AG04449 (cell line): Measurements from ENCODE around the gene ADGRE2.
A peak's percentile ranks its signal among the peaks of the same experiment; 100 is the strongest.
"Not testable (repeated sequence)": the region's sequence is repeated elsewhere in the genome, so short reads cannot be mapped to it uniquely, and the experiment has no call there.

ENCODE experiments used
- CTCF ChIA-PET: fragments of 350-600 bp; formaldehyde crosslinking; extraction: SDS; loops from one replicate; lab custom pipeline; 2021; ENCODE audit warnings: antibody characterized with exemption; lab: Yijun Ruan, JAX
- POLR2A ChIA-PET: fragments of 400-600, 350-600 bp; formaldehyde crosslinking; extraction: SDS; loops from one replicate; lab custom pipeline; 2020; ENCODE audit warnings: antibody characterized with exemption, inconsistent platforms; lab: Yijun Ruan, JAX
- DNase-seq: peaks from one replicate; pipeline ENCODE4 v3.0.0-alpha.2; 2010; ENCODE audit warnings: low read depth, low spot score
- H3K4me3 ChIP-seq: 2 replicates; pipeline ENCODE4 v1.5.1; 2011; ENCODE audit warnings: low read depth, mild to moderate bottlenecking, control low read depth, low read length
- TF ChIP-seq, protein P1 (sequence below): IDR thresholded peaks from one replicate; pipeline ENCODE4 v1.5.1; 2011; ENCODE audit warnings: mild to moderate bottlenecking, moderate library complexity, low read length, control low read depth, inconsistent platforms; ENCODE audit not compliant: insufficient read depth; ENCODE audit errors: missing control alignments

ADGRE2 gene

DNA sequence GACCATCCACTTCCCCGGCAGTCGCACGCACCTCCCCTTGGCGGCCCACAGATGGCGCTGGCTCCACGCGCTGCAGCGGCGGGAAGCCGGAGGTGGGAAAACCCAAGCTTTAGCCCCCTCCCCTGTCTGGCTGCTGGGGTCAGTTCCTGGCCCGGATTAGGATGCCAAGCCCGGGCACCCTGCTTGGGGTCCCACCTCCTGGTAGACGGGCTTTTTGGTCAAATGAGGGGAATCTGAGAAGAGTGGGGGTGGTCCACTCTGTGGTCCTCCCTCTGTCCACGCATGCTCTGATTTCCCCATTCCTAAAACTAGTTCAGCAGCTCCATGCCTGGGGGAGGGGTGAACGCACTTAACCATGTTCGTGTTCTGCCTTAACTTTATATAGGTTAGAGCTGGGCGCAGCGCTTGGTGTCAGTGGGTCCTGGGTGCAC, 8.1 kb upstream of the ADGRE2 start:
- ChIA-PET CTCF (interaction anchor here (0.9 to 1.4 kb wide), 2 partner anchors 16 to 104 kb away, joined by 3 read pairs; no protein-coding TSS in a partner anchor), POLR2A (no interaction called here)
- no peak for DNase-seq
- no peak overlapping the region for H3K4me3 ChIP-seq
- TF ChIP-seq, protein P1, sequence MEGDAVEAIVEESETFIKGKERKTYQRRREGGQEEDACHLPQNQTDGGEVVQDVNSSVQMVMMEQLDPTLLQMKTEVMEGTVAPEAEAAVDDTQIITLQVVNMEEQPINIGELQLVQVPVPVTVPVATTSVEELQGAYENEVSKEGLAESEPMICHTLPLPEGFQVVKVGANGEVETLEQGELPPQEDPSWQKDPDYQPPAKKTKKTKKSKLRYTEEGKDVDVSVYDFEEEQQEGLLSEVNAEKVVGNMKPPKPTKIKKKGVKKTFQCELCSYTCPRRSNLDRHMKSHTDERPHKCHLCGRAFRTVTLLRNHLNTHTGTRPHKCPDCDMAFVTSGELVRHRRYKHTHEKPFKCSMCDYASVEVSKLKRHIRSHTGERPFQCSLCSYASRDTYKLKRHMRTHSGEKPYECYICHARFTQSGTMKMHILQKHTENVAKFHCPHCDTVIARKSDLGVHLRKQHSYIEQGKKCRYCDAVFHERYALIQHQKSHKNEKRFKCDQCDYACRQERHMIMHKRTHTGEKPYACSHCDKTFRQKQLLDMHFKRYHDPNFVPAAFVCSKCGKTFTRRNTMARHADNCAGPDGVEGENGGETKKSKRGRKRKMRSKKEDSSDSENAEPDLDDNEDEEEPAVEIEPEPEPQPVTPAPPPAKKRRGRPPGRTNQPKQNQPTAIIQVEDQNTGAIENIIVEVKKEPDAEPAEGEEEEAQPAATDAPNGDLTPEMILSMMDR: peak; percentile 67

DNA sequence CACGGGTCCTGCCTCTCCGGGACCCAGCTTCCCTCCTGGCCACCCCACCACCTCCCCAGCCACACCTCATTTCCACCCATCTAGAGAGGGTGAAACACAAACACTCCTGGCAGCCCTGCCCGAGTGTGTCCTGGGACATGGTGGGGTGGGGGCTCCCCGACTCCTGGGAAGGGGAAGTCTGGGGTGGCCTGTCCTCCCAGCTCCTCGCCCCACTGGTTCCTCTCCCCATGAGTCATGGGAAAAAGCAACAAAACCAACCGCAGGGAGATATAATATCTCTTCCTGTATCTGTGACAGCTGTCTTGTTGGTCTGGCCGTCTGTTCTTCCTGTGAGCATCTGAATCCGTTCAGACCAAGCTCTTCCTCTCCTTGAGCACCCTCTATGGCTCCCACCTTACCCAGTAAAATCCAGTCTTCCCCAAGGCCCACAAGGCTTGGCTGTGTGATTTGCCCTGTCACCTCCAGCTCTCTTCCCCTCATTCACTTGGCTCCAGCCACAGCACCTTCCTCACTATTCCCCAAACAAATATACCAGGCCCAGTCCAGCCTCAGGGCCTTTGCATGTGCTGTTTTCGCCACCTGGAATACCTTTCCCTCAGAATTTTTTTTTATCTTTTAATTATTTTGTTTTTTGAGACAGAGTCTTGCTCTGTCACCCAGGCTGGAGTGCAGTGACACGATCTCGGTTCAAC, 6.9 kb upstream of the ADGRE2 start:
- DNase-seq, CTCF ChIA-PET, POLR2A ChIA-PET, H3K4me3 ChIP-seq: not testable (repeated sequence)

- DNase-seq, H3K4me3 ChIP-seq, POLR2A ChIA-PET, CTCF ChIA-PET: not testable (repeated sequence)
Measured at GRCh38 chr19:14784730-14785101, 6.4 kb upstream of the ADGRE2 start.

GRCh38 chr19:14783410-14783998, 5.1 kb upstream of the ADGRE2 start:
- CTCF ChIA-PET, H3K4me3 ChIP-seq, DNase-seq, POLR2A ChIA-PET: not testable (repeated sequence)

GRCh38 chr19:14782626-14783409, 4.5 kb upstream of the ADGRE2 start:
- TF ChIP-seq, protein P1: no peak
- POLR2A ChIA-PET: no interaction called here
- H3K4me3 ChIP-seq: no peak overlapping the region
- no peak for DNase-seq
- CTCF ChIA-PET: no interaction called here

DNA sequence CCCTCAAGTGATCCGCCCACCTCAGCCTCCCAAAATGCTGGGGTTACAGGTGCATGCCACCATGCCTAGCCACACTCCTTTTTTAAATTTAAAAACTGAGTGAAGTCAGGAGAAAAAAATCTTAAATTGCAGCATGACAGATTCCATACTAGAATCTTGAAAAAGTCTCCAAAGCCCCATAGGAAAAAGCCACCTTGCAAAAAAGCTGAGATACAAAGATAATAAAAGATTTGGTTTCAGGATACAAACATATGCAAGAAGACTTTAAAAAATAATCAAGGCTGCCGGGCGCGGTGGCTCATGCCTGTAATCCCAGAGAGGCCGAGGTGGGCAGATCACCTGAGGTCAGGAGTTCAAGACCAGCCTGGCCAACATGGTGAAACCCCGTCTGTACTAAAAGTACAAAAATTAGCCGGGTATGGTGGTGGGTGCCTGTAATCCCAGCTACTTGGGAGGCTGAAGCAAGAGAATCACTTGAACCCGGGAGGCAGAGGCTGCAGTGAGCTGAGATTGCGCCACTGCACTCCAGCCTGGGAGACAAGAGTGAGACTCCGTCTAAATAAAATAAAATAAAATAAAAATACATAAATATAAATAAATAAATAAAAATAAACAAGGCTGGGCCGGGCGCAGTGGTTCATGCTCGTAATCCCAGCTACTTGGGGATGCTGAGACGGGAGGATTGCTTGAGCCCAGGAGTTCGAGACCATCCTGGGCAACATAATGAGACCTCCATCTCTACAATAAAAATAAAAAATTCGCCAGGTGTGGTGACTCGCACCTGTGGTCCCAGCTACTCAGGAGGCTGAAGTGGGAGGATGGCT, 3.6 kb upstream of the ADGRE2 start:
- POLR2A ChIA-PET, DNase-seq, CTCF ChIA-PET, H3K4me3 ChIP-seq: not testable (repeated sequence)

- H3K4me3 ChIP-seq, POLR2A ChIA-PET, CTCF ChIA-PET, DNase-seq: not testable (repeated sequence)
Measured at GRCh38 chr19:14780622-14781225, 2.4 kb upstream of the ADGRE2 start.

DNA sequence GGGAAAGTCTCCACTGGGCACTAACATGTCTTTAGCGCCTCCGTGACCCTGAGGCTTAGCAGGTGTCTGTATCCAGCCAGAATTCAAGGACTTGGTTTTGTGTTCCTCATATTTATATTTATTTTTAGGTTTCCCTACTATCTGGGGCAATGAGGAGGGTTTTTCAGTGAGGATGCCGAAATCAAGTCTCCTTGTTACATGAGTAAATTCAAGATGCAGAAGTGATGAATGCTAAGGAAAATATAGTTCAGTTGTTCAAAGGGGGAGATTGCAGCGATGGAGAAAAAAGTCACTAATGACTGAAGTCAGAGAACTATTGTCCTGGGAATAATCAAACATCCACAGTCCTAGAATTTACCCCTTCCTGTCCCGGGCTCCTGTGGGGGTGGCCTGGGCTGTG, 791 bp upstream of the ADGRE2 start:
- H3K4me3 ChIP-seq: no peak overlapping the region
- CTCF ChIA-PET: no interaction called here
- POLR2A ChIA-PET: no interaction called here
- TF ChIP-seq, protein P1: no peak
- DNase-seq: no peak

- POLR2A ChIA-PET, CTCF ChIA-PET, H3K4me3 ChIP-seq, DNase-seq: not testable (repeated sequence)
Measured at GRCh38 chr19:14777645-14778044, 715 bp downstream of the ADGRE2 start.
